22Rv1 (cell line): ENCODE data around the gene ARAP1.

ENCODE experiments used
- H3K27ac ChIP-seq: fragments of 450-650 bp; 2 replicates; pipeline ENCODE4 v1.5.1; 2017
- ZFX ChIP-seq: fragments of 450-650 bp; IDR thresholded peaks from 2 replicates; pipeline ENCODE4 v1.6.1; 2017; ENCODE audit warnings: antibody characterized with exemption, borderline replicate concordance
- TF ChIP-seq, protein P1 (sequence below): fragments of 450-650 bp; IDR thresholded peaks from 2 replicates; pipeline ENCODE4 v1.5.1; 2017; ENCODE audit warnings: mild to moderate bottlenecking

The ARAP1 gene

DNA sequence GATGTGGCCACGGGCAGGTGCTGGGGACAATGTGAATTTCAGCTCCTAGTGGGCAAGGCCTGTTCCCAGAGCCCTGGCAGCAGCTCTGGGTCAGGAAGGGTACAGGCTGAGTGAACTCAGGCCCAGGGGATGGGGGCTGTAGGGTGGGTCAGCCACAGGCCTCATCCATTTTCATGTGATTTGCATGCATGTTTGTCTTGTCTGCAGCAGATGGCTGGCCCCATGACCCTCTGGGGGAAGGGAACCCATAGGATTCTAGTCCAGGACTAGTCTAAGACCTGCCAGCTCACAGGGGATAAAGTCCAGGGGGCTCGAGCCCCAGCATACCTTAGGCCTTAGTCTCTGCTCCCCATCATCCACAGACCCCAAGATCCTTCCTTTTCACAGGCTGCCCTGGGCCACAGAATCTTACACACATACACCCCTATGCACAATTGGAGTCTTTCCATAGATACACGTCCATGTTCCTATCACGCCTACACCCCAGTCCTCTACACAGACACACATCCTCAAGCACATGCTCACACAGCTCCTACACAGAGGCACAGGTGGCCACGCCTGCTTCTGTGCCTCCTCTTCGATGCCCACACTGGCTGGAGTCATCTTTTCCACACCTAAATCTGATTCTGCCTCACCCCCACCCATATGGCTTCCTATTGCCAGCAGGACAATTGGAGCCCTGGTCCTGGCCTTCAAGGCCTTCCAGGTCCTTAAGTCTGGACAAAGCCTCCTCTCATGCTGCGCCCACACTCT is 103.6 kb downstream of the ARAP1 start:
- H3K27ac ChIP-seq, result no peak overlapping the region
- TF ChIP-seq, protein P1, sequence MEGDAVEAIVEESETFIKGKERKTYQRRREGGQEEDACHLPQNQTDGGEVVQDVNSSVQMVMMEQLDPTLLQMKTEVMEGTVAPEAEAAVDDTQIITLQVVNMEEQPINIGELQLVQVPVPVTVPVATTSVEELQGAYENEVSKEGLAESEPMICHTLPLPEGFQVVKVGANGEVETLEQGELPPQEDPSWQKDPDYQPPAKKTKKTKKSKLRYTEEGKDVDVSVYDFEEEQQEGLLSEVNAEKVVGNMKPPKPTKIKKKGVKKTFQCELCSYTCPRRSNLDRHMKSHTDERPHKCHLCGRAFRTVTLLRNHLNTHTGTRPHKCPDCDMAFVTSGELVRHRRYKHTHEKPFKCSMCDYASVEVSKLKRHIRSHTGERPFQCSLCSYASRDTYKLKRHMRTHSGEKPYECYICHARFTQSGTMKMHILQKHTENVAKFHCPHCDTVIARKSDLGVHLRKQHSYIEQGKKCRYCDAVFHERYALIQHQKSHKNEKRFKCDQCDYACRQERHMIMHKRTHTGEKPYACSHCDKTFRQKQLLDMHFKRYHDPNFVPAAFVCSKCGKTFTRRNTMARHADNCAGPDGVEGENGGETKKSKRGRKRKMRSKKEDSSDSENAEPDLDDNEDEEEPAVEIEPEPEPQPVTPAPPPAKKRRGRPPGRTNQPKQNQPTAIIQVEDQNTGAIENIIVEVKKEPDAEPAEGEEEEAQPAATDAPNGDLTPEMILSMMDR, result no peak
- no peak for TF ChIP-seq ZFX

DNA sequence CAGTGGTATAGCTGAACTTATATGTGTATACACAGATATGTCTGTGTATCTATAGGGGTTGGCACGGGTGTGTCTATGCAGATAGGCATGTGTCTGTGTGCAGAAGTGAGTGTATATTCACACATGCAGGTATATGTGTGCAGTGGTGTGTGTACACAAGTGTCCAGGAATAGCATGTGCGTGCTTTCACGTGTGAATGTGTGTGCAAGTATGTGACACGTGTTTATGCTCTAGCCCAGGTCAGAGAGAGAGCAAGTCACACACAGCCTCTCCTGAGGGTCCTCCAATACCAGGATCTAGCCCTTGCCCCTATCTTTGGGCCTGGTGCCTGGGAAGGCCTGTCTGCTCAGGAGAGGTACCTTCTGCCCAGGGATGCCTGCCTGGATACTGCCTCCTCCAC is 104.3 kb downstream of the ARAP1 start:
- no peak for TF ChIP-seq ZFX
- TF ChIP-seq, protein P1, result no peak
- H3K27ac ChIP-seq, result no peak overlapping the region

DNA sequence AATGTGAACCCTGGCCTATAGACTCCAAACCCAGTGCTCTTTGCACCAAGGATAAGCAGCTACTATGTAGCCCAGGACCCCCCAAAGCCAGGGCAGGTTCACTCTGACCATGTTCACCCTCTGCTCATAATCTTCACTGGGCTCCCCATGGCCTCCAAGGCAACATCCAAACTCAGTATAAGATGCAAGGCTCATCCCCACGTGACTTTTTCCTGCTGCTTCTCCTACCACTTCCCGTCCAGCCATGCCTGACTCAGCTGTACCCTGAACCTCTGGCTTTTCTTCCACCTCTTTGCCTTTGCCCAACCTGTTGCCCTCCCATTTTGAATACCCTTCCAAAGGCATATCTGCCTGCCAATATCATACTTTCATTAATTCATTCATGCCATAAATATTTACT is 105.7 kb downstream of the ARAP1 start:
- TF ChIP-seq, protein P1, result no peak
- TF ChIP-seq ZFX, result no peak
- no peak overlapping the region for H3K27ac ChIP-seq

DNA sequence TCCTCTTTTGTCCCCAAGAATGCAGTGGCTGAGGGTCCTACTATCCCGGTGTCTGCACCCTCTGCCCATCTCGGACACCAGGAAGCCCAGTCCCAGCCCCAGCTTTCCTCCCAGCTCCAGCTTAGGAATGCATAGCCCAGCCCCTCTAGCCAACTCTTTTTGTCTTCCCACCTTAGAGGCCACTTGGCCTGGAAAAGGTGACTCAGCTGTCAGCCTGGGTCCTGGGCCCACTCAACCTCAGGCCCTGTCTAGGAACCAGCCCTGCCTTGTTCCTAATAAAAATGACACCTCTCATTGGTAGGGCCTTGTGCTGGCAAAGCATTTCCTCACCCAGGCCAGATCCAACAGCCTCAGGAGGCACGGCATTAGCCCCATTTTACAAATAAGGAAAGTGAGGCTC is 106.2 kb downstream of the ARAP1 start:
- TF ChIP-seq ZFX, result no peak
- TF ChIP-seq, protein P1, result no peak
- no peak overlapping the region for H3K27ac ChIP-seq

DNA sequence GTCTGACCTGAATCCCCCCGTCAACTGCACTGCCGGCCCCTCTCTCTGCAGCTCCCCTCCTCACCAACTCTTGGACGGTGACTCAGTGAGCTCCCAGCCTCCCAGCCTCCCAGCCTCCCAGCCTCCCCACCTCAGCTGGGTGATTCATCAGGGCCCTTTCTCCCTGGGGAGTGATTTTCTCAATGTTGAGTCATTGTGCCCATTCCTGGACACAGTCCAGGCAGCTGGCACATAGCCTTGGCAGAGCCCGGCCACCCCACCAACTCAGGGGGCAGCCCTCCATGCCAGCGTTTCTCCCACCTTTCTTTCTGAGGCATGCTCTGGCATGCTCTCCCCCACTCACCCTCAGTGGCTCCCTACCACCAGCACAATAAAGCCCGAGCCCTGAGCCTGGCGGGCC is 108.7 kb downstream of the ARAP1 start:
- no peak overlapping the region for H3K27ac ChIP-seq
- no peak for TF ChIP-seq ZFX
- TF ChIP-seq, protein P1, result no peak

DNA sequence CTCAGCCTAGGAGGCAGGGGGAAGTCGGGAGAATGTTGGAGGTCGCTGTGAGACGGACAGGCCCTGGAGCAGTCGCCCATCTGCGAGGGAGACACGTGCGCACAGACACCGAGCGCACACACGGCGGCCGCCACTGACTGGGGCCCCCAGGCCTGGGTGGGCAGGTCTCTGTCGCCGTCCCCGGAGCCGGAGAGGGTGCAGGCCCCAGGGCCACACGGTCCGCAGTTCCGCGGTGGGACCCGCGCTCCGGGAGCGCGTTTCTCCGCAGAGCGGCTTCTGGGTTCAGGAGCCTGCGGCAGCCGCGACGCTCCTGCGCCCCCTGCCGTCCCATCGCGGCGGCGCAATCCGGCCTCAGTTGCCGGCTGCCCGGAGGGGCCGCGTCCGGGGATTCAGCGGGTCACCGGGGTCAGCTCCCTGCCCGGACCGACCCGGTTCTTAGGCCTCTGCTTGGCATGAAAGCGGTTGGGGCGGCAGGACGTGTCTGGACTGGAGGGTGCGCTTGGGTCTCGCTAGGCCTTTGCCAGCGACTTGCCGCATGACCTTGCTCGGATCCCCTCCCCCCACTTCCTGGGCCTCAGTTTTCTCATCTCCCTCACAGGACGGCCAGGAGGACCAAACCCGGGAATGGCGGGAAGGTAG is 109.2 kb downstream of the ARAP1 start:
- H3K27ac ChIP-seq, result no peak overlapping the region
- TF ChIP-seq, protein P1, result peak; percentile 96
- TF ChIP-seq ZFX, result no peak
